Panc1 (cell line): Measurements from ENCODE around the gene LINC01488. TPM values are rescaled to one million over a fixed set of nuclear protein-coding genes. Genes with fewer than 3 reads are reported as not detected.

Experiments
- ATAC-seq: fragments of 200-7000 bp; cut with Tn5 transposase; 2 replicates; pipeline ENCODE4 v1.9.1; 2020; ENCODE audit warnings: mild to moderate bottlenecking, moderate library complexity
- BruUV-seq: library from RNA; stranded (reverse); fragments of 400-500 nt; replicated peaks from 2 replicates; lab custom pipeline; 2021; lab: Mats Ljungman, UMichigan
- CTCF ChIA-PET: fragments of 300-600 bp; sonication (Branson Sonifier 250); formaldehyde crosslinking; loops from one replicate; lab custom pipeline; 2022; ENCODE audit warnings: antibody characterized with exemption; lab: Charles Lee
- POLR2A ChIA-PET: fragments of 300-600 bp; sonication (Branson Sonifier 250); formaldehyde crosslinking; loops from one replicate; lab custom pipeline; 2022; ENCODE audit warnings: antibody characterized with exemption; lab: Charles Lee
- DNase-seq: peaks from one replicate; pipeline ENCODE4 v3.0.0-alpha.2; 2010; ENCODE audit warnings: low read depth, low spot score
- H3K27ac ChIP-seq: 2 replicates; pipeline ENCODE4 v1.5.1; 2011; ENCODE audit warnings: mild to moderate bottlenecking, low read length, inconsistent platforms
- H3K27me3 ChIP-seq: fragments of 200-500 bp; sonication (Bioruptor generic); 2 replicates; pipeline ENCODE4 v1.6.0; 2014; ENCODE audit warnings: low read length, inconsistent platforms; ENCODE audit not compliant: control insufficient read depth, insufficient read depth
- H3K36me3 ChIP-seq: fragments of 200-500 bp; sonication (Bioruptor generic); 2 replicates; pipeline ENCODE4 v1.5.1; 2014; ENCODE audit warnings: inconsistent platforms, mild to moderate bottlenecking, low read length, moderate library complexity; ENCODE audit not compliant: control insufficient read depth, insufficient read depth
- H3K4me1 ChIP-seq: 2 replicates; pipeline ENCODE4 v1.5.1; 2011; ENCODE audit warnings: inconsistent platforms, mild to moderate bottlenecking, low read length, moderate library complexity; ENCODE audit not compliant: control insufficient read depth, insufficient read depth
- H3K4me3 ChIP-seq, 2 experiments: 2 replicates each; pipeline ENCODE4 v1.5.1; 2011 to 2012; ENCODE audit warnings: low read depth in 2 of 2, low read length in 2 of 2, mild to moderate bottlenecking in 2 of 2, inconsistent platforms in 1 of 2, moderate library complexity in 1 of 2
- H3K9me3 ChIP-seq: fragments of 200-500 bp; sonication (Bioruptor generic); 2 replicates; pipeline ENCODE4 v1.5.1; 2014; ENCODE audit warnings: low read depth, mild to moderate bottlenecking, inconsistent platforms, low read length, moderate library complexity; ENCODE audit not compliant: control insufficient read depth, insufficient read depth
- CTCF ChIP-seq: fragments of 450-650 bp; IDR thresholded peaks from 2 replicates; pipeline ENCODE4 v1.5.1; 2017; ENCODE audit warnings: mild to moderate bottlenecking
- POLR2AphosphoS5 ChIP-seq: IDR thresholded peaks from 2 replicates; pipeline ENCODE4 v1.6.1; 2012; ENCODE audit warnings: mild to moderate bottlenecking, low read depth, low read length, moderate library complexity
- REST ChIP-seq, 2 experiments: IDR thresholded peaks; 2 replicates each; pipeline ENCODE4 v1.6.1; 2011 to 2012; ENCODE audit warnings: low read depth in 2 of 2, control low read depth in 1 of 2, low read length in 1 of 2, mild to moderate bottlenecking in 1 of 2, moderate library complexity in 1 of 2; ENCODE audit not compliant: insufficient read depth in 1 of 2
- SIN3A ChIP-seq: IDR thresholded peaks from 2 replicates; pipeline ENCODE4 v1.6.1; 2012; ENCODE audit warnings: low read depth, mild to moderate bottlenecking, low read length, moderate library complexity, borderline replicate concordance; ENCODE audit not compliant: insufficient read depth
- TCF7L2 ChIP-seq: IDR thresholded peaks from 2 replicates; pipeline ENCODE4 v1.6.1; 2011; ENCODE audit warnings: mild to moderate bottlenecking, low read depth, low read length, inconsistent platforms
- in situ Hi-C: cut with HindIII; loops from 2 replicates; pipeline ENCODE4 v1.10.0; 2016; ENCODE audit warnings: low sequenced_read_pairs, low pct_unique_long_range_greater_than_20kb
- intact Hi-C: fragments of 100-400 bp; cut with micrococcal nuclease; formaldehyde crosslinking; loops from one replicate; pipeline ENCODE4 v1.10.0; 2022; ENCODE audit not compliant: unreplicated experiment
- total RNA-seq: library from RNA; stranded (reverse); gene quantifications from one replicate; pipeline ENCODE4 v1.2.1, GENCODE V29; 2021; ENCODE audit not compliant: unreplicated experiment

LINC01488 gene
- total RNA-seq, 1 experiment from 2014 or later = not detected

- no peaks in the 10 kb centered on the region for H3K36me3 ChIP-seq
- H3K4me3 ChIP-seq = no peak overlapping the region
- intact Hi-C loops = no loop called here
- in situ Hi-C loops = no loop called here
- BruUV-seq = no TSS peak
- DNase-seq (no peak), ATAC-seq (no peak)
- no peak overlapping the region for H3K27ac ChIP-seq
- no peaks in the 10 kb centered on the region for H3K4me1 ChIP-seq
- ChIA-PET POLR2A (no interaction called here), CTCF (no interaction called here)
- H3K27me3 ChIP-seq = no peaks in the 10 kb centered on the region
- TF ChIP-seq POLR2AphosphoS5 = no peak
- TF ChIP-seq CTCF = no peak
- TF ChIP-seq TCF7L2 = no peak
- H3K9me3 ChIP-seq = no peaks in the 10 kb centered on the region
Observed at GRCh38 chr11:69516526-69516925, 35.1 kb downstream of the LINC01488 start.

GRCh38 chr11:69518081-69518950, 36.9 kb downstream of the LINC01488 start:
- BruUV-seq = no TSS peak
- DNase-seq (no peak), ATAC-seq (no peak)
- POLR2A ChIA-PET = no interaction called here
- no peaks in the 10 kb centered on the region for H3K27me3 ChIP-seq
- no peak overlapping the region for H3K4me3 ChIP-seq
- no peak overlapping the region for H3K27ac ChIP-seq
- no peaks in the 10 kb centered on the region for H3K9me3 ChIP-seq
- TF ChIP-seq SIN3A (no peak), REST (IDR thresholded peaks at IDR 0.05; ENCODE audit: insufficient read depth in 1 of 2, low read depth in 2 of 2, low read length in 1 of 2) (no peak), TCF7L2 (no peak), CTCF (no peak), POLR2AphosphoS5 (no peak)
- CTCF ChIA-PET = no interaction called here
- H3K4me1 ChIP-seq = no peaks in the 10 kb centered on the region
- in situ Hi-C loops = no loop called here
- intact Hi-C loops = no loop called here
- H3K36me3 ChIP-seq = no peaks in the 10 kb centered on the region
